HG02642 (cell line): ENCODE measurements around the gene EZR.

Source experiments
- ATAC-seq: cut with Tn5 transposase; IDR thresholded peaks from one replicate; pipeline ENCODE4 v1.9.1; 2021; ENCODE audit warnings: mild to moderate bottlenecking; ENCODE audit not compliant: unreplicated experiment, poor library complexity

EZR gene

GRCh38 chr6:158764926-158765325 is 54.2 kb downstream of the EZR start:
- no peak for ATAC-seq

- ATAC-seq, result no peak
Observed at GRCh38 chr6:158764183-158764849, 54.9 kb downstream of the EZR start.

- no peak for ATAC-seq
Observed at GRCh38 chr6:158763434-158764182, 55.6 kb downstream of the EZR start.

- no peak for ATAC-seq
Observed at GRCh38 chr6:158762787-158763433, 56.3 kb downstream of the EZR start.

- no peak for ATAC-seq
Observed at GRCh38 chr6:158761746-158762145, 57.4 kb downstream of the EZR start.

GRCh38 chr6:158760618-158761250 is 58.4 kb downstream of the EZR start:
- ATAC-seq, result no peak

- no peak for ATAC-seq
Observed at GRCh38 chr6:158759966-158760617, 59.1 kb downstream of the EZR start.

GRCh38 chr6:158758941-158759479 is 60.2 kb downstream of the EZR start:
- no peak for ATAC-seq

- ATAC-seq, result no peak
Observed at GRCh38 chr6:158758451-158758860, 60.7 kb downstream of the EZR start.

GRCh38 chr6:158757753-158758090 is 61.4 kb downstream of the EZR start:
- ATAC-seq, result no peak

- ATAC-seq, result no peak
Observed at GRCh38 chr6:158756977-158757752, 62.0 kb downstream of the EZR start.

- ATAC-seq, result no peak
Observed at GRCh38 chr6:158756126-158756525, 63.0 kb downstream of the EZR start.

GRCh38 chr6:158755636-158756035 is 63.5 kb downstream of the EZR start:
- no peak for ATAC-seq

- ATAC-seq, result no peak
Observed at GRCh38 chr6:158754738-158755137, 64.4 kb downstream of the EZR start.

- ATAC-seq, result no peak
Observed at GRCh38 chr6:158753811-158754210, 65.4 kb downstream of the EZR start.

GRCh38 chr6:158752613-158753012 is 66.6 kb downstream of the EZR start:
- ATAC-seq, result no peak

- ATAC-seq, result no peak
Observed at GRCh38 chr6:158751921-158752320, 67.2 kb downstream of the EZR start.

GRCh38 chr6:158751224-158751623 is 67.9 kb downstream of the EZR start:
- ATAC-seq, result no peak

- no peak for ATAC-seq
Observed at GRCh38 chr6:158744986-158745430, 74.2 kb downstream of the EZR start.
